HG03469 (cell line): ENCODE data around the gene PIGS.
"Not testable (repeated sequence)": the region's sequence is repeated elsewhere in the genome, so short reads cannot be mapped to it uniquely, and the experiment has no call there.

Experiments
- ATAC-seq: cut with Tn5 transposase; IDR thresholded peaks from one replicate; pipeline ENCODE4 v1.9.1; 2021; ENCODE audit warnings: mild to moderate bottlenecking, moderate library complexity, moderate number of reproducible peaks; ENCODE audit not compliant: unreplicated experiment

PIGS gene

GRCh38 chr17:28579526-28579925 lies 8.2 kb upstream of the PIGS start:
- no peak for ATAC-seq

GRCh38 chr17:28578246-28579195 lies 7.2 kb upstream of the PIGS start:
- ATAC-seq = no peak

- no peak for ATAC-seq
Observed at GRCh38 chr17:28577466-28577824, 6.1 kb upstream of the PIGS start.

GRCh38 chr17:28576758-28577465 lies 5.6 kb upstream of the PIGS start, which contains the start of gene ALDOC:
Gene ALDOC, minus strand, starts transcription at chr17:28576895. Its CDS starts 1,363 bp downstream, at chr17:28575532.
- peak; percentile 70 for ATAC-seq

- not testable (repeated sequence) for ATAC-seq
Observed at GRCh38 chr17:28576016-28576415, 4.7 kb upstream of the PIGS start.

- no peak for ATAC-seq
Observed at GRCh38 chr17:28575126-28575795, 3.9 kb upstream of the PIGS start.

GRCh38 chr17:28574526-28574925 lies 3.2 kb upstream of the PIGS start:
- ATAC-seq = no peak

GRCh38 chr17:28573966-28574480 lies 2.7 kb upstream of the PIGS start:
- no peak for ATAC-seq

GRCh38 chr17:28573521-28573920 lies 2.2 kb upstream of the PIGS start:
- ATAC-seq = no peak

- no peak for ATAC-seq
Observed at GRCh38 chr17:28573040-28573380, 1.7 kb upstream of the PIGS start.

GRCh38 chr17:28572259-28573039 lies 1.1 kb upstream of the PIGS start:
- no peak for ATAC-seq

GRCh38 chr17:28570716-28571360 lies 486 bp downstream of the PIGS start:
- no peak for ATAC-seq

- ATAC-seq = no peak
Observed at GRCh38 chr17:28569446-28569845, 1.9 kb downstream of the PIGS start.

- no peak for ATAC-seq
Observed at GRCh38 chr17:28567604-28568003, 3.7 kb downstream of the PIGS start.

GRCh38 chr17:28563475-28563874 lies 7.8 kb downstream of the PIGS start:
- ATAC-seq = no peak

- ATAC-seq = no peak
Observed at GRCh38 chr17:28555022-28555421, 16.3 kb downstream of the PIGS start.

- no peak for ATAC-seq
Observed at GRCh38 chr17:28554565-28554964, 16.8 kb downstream of the PIGS start.

GRCh38 chr17:28553000-28553505 lies 18.3 kb downstream of the PIGS start:
- no peak for ATAC-seq

- no peak for ATAC-seq
Observed at GRCh38 chr17:28552176-28552999, 18.9 kb downstream of the PIGS start, which contains the start of gene UNC119. Gene UNC119, minus strand, starts transcription at chr17:28552624. Its CDS starts 67 bp downstream, at chr17:28552557.
